HG03342 (cell line): ENCODE results near the gene ZAP70.

ENCODE experiments used
- ATAC-seq: cut with Tn5 transposase; IDR thresholded peaks from one replicate; pipeline ENCODE4 v1.9.1; 2021; ENCODE audit warnings: mild to moderate bottlenecking, moderate library complexity; ENCODE audit not compliant: unreplicated experiment

ZAP70 gene

DNA sequence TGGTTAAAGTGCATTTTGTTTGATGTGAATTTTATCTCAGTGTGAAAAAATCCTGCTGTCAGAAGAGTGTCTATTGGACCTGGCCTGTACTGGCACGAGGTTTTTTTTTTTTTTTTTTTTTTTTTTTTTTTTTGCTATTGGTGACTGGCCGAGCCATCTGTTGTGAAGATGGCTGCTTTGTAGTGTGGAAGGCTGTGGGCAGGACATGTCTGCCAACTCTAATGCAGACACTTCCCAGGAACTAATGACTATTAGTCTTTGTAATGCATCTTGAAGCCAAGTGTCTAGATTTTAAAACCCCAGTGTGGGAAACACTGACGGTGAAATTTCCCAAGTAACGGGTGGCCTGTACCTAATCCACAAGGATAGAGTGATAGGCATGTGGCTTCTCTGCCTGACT is 34.3 kb downstream of the ZAP70 start:
- ATAC-seq: no peak

DNA sequence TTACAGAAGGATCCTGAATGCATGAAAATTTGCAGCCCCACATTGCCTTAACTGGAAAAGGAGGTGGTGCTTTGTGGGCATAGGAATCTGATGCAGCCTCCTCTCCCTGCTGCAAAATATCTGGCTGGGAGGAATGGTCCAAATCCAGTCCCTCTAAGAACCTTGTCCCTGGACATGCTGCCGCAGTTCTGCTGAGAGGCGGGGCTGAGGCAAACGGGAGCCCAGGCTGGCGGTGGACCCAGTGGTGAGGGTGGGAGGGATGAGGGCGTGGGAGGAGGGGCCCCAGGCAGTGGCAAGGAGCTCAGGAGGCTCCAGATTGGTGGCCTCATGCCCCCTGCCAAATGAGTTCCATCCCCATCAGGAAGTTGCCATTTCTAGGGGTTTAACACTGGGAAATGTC is 36.2 kb downstream of the ZAP70 start:
- no peak for ATAC-seq

- ATAC-seq: no peak
Observed at GRCh38 chr2:97750017-97750416, 36.6 kb downstream of the ZAP70 start.

GRCh38 chr2:97751752-97752151 is 38.4 kb downstream of the ZAP70 start:
- ATAC-seq: no peak

DNA sequence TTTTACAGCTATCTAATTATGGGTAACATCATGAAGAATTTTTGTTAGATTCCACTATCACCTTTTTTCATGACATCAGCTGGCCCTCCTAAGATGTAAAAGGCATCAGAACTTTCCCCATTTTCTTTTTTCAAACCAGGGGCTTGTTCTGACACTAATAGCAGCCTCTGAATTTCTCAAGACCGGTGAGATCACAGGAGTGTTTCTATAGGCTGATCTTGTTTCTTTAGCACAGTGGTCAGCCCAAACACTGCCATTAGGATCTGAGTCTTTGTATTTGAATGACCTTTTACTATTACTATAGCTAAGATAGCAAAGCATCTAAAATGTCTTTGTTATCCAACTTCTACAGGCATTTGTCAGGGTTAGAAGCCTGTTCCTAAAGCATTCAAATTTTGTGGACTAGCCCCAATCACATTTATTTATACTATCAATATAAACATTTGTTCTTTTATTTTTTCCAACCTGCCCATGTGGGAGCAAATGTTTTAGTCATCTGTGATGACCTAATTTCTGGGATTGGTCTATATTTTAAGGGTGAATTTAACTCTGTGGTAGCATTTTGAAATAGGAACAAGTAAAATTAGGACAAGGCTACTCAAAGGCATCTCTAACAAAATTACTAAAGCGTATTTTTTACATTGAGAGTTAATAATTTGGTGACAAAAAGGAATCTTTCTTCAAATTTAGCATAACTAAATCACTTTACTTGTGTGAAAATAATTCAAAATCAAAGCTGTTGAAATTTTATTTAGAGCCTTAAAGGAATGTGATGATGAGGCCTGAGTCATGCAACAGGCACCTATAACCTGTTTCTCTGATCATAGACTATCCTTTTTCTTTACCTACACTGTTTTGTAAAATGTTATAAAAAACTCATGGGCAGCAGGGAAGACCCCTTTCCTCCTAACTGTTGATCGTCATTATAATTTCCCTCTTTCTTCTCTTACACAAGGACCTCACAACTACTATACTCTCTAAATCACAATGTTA is 39.3 kb downstream of the ZAP70 start:
- ATAC-seq: no peak

DNA sequence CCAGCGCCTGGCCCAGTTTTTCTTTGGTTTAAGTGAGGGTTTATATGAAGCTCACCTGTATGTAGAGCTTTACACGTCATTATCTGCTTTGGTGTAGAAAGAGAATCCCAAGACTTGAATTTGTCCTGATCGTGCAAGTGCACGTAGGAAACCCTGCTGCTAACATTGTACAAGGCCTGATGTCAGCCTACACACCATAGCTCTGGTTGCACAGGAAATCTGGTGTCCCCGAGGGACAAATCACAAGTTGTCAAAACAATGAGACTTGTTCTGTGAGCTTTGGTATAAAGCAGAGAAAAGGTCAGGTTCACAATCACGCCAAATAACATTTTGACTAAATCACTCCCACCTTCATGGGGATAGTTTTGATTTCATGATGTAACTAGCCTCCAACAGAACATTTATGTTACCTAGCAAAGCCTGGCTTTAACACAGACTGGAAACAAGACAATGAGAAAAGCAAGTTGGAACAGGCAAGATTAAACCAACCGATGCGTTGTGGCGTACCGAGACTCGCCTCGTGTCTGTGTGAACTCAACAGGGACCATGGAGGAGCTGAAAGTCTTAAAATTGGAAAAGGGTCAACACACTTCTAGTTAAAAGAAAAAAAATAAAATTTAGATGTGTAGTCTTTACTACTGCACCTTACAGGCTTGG is 41.4 kb downstream of the ZAP70 start:
- ATAC-seq: no peak

DNA sequence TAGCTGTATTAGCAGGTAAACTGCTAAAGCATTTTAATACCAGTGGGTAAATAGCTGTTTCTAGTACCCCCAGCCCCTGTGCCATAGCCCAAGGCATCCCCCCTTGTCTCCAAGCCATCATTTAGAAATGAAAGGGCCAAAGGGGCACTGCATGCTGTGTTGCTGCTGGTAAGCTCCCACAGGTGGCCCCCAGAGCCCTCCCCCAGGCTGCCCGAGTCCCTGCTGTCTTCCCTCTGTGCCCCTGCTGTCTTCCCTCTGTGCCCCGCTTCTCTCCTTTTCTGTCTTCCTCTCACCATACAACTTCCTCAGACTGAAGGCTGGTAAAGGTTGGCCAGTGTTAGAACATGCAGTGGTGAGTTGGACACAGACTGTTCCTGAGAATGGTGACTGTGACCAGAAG is 42.1 kb downstream of the ZAP70 start:
- no peak for ATAC-seq

DNA sequence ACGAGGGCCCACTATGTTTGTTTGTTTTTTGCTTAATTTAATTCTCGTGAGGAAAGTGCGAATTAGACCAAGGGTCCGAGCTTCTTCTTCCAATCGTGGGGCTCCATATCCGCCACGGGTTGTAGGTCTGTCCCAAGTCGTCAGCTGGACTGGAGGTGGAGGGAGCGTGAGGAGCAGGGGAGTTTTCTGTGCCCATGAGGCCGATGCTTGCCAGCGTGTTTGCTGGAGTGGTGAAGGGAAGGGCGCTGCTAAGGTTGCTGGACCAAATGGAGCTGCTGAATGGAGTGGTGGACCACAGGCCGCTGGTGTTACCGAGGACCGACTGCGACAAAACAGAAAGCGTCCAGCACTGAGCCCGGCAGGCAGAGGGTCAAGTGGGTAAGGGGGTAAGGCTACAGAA is 43.7 kb downstream of the ZAP70 start:
- ATAC-seq: no peak

- no peak for ATAC-seq
Observed at GRCh38 chr2:97758131-97758705, 44.8 kb downstream of the ZAP70 start.

DNA sequence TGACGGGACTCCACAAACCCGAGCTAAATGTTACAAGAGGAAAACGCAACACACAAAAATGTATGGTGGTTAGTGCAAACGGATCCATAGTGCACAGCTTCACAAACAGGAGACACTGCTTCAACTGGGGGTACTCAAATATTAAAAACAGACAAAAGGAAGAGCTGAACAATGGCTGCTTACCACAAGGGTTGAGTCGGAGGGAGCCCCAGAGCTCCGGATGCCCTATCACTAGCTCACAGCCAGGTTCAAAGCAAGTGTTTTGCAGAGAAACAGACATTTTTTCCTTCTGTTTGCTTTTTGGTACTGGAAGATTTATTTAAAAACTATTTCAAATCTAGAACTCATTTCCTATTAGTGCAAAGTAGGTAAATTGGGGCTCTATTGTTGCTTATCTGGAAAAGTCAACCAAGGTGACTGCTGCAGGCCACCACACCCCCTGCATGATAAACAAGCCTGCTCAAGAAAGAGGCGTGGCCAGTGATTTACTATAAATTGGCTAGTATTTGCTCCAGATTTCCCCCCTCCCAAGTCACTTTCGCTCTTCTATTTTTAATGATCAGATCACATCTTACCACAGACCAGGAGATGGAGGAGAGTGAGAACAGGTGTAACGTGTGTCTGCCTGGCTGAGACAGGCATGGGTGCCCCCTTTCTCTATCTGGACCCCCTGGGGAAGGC is 46.5 kb downstream of the ZAP70 start:
- no peak for ATAC-seq

DNA sequence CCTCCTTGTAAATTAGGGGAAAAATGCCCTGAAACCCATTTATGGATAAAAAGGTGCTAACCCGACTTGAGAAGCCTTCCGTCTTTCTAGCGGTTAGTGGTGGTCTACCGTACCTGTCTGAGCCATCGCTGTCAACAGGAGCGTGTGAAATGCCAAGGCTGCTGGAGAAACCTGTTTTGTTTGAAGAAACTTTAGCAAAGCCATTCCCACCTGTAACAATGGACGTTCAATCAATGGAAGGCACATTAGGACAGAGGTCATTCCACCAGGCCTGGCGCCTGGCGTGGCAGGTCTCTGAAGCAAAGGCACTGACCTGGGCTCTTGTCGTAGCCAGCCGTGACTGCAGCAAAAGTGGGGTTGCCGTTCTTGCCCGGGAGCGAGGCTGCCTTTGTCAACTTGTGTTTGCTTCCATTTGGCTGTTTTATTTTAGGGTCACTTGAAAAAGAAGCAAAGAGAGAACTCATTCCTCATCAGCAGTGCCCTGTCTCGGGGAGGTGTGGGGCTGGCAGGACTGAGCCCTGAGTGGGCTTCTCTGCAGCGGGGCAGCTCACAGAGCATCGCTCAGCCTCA is 47.2 kb downstream of the ZAP70 start:
- ATAC-seq: no peak

DNA sequence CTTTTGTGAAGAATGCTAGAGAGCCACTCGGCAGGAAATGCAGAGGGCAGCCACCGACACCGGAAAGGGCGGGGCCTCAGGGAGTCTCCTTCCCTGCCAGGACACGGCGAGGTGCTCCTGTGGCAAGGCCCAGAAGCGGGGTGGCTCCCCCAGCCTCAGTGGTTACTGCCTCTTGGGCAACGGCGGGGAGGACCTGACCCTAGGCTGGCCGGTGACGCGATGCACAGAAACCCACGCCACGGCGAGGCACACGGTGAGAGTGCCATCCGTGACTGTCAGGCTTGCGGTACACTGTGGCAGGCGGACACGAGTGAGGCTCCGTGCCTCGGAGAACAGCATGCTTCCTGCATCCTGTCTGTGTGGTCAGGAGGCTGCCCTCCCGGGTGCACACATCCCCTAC is 47.8 kb downstream of the ZAP70 start:
- no peak for ATAC-seq

- no peak for ATAC-seq
Observed at GRCh38 chr2:97763176-97763845, 49.9 kb downstream of the ZAP70 start.

- ATAC-seq: no peak
Observed at GRCh38 chr2:97764559-97765263, 51.3 kb downstream of the ZAP70 start.

DNA sequence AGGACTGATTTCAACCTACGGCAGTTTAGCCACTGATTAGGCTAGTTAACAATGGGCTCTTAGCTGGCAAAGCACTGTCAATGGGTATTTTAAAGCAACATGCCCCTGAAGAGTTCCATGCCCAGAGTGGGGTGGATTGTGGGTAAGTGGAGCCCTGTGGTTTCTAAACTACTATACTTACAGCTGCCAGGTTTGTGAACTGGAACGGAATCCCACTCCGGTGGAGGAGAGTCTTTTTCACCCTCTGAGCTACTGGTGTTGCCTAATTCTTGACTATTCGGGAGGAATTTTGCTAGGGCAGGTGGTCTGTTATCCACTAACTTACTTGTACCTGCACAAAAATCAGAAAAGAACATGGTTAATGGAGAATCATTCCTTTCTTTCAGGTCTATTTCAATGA is 52.6 kb downstream of the ZAP70 start:
- no peak for ATAC-seq

- ATAC-seq: no peak
Observed at GRCh38 chr2:97766567-97766966, 53.2 kb downstream of the ZAP70 start.

DNA sequence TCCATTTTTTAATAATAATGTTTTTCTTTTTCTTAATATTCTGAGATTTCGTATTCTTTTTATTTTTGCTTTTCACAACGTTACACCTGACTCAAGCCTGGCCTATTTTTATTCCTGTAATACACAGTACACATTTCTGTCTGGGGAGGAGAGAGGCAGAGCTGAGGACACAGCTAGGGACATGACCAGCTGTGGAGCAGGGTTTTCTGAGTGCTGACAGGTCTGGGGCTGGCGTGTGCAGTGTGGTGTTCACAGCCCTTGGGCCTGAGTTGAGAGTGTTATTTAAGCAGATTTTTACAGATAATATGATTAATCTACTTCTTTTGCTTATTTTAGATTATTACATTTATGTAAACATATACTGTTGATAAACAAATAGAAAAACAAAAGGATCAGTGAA is 55.9 kb downstream of the ZAP70 start:
- ATAC-seq: no peak

GRCh38 chr2:97769711-97770110 is 56.3 kb downstream of the ZAP70 start:
- ATAC-seq: no peak

- no peak for ATAC-seq
Observed at GRCh38 chr2:97770445-97770844, 57.1 kb downstream of the ZAP70 start.

DNA sequence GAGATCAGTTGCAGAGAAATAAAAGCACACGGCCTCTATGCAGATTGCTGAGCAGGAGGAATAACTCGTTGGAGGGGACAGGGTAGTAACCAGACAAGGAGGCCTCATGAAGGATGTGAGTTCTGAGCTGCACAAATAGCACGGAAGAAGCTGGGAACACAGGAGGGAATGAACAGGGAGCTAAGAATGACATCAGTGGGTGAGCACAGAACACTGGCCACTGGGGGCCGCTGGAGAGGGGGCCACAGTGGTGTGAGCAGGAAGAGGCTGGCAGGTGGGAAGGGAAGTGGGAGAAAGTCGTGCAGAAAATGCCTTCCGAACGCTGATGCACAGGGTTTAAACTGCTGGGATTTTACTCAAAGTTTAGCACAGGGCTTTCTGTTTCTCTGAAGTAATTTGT is 61.0 kb downstream of the ZAP70 start:
- ATAC-seq: no peak
